WERI-Rb-1 (cell line): ENCODE results near the gene ACHE.

ENCODE experiments used
- DNase-seq: peaks from one replicate; pipeline ENCODE4 v3.0.0-alpha.2; 2020
- H3K27ac ChIP-seq: fragments of 250-450 bp; sonication (Bioruptor Pico); 2 replicates; pipeline ENCODE4 v1.5.1; 2020; ENCODE audit warnings: mild to moderate bottlenecking, moderate library complexity
- H3K27me3 ChIP-seq: fragments of 250-450 bp; sonication (Bioruptor Pico); 2 replicates; pipeline ENCODE4 v1.5.1; 2021; ENCODE audit warnings: mild to moderate bottlenecking, low read depth, moderate library complexity; ENCODE audit not compliant: insufficient read depth, severe bottlenecking
- H3K36me3 ChIP-seq: fragments of 250-450 bp; sonication (Bioruptor Pico); 2 replicates; pipeline ENCODE4 v1.5.1; 2020; ENCODE audit warnings: mild to moderate bottlenecking, moderate library complexity
- H3K4me3 ChIP-seq: 2 replicates; pipeline ENCODE4 v1.5.1; 2011; ENCODE audit warnings: low read depth, mild to moderate bottlenecking, control low read depth, low read length
- H3K9me3 ChIP-seq: fragments of 250-450 bp; sonication (Bioruptor Pico); 2 replicates; pipeline ENCODE4 v1.5.1; 2021; ENCODE audit warnings: mild to moderate bottlenecking, moderate library complexity; ENCODE audit not compliant: severe bottlenecking
- CTCF ChIP-seq: IDR thresholded peaks from 2 replicates; pipeline ENCODE4 v1.5.1; 2011; ENCODE audit warnings: low read depth, mild to moderate bottlenecking, control low read depth, inconsistent platforms, low read length

The ACHE gene

GRCh38 chr7:100885440-100886141 is 10.1 kb downstream of the ACHE start:
- TF ChIP-seq CTCF = no peak
- no peak for DNase-seq
- H3K9me3 ChIP-seq = no peaks in the 10 kb centered on the region
- H3K36me3 ChIP-seq = peaks cover 86% of the 10 kb centered on the region
- H3K4me3 ChIP-seq = no peak overlapping the region
- no peaks in the 10 kb centered on the region for H3K27me3 ChIP-seq
- H3K27ac ChIP-seq = no peak overlapping the region

GRCh38 chr7:100884736-100885439 is 10.8 kb downstream of the ACHE start:
- TF ChIP-seq CTCF = no peak
- Histone ChIP-seq H3K36me3 (peaks cover 91% of the 10 kb centered on the region), H3K27ac (no peak overlapping the region), H3K27me3 (no peaks in the 10 kb centered on the region), H3K4me3 (no peak overlapping the region), H3K9me3 (no peaks in the 10 kb centered on the region)
- DNase-seq = no peak

DNA sequence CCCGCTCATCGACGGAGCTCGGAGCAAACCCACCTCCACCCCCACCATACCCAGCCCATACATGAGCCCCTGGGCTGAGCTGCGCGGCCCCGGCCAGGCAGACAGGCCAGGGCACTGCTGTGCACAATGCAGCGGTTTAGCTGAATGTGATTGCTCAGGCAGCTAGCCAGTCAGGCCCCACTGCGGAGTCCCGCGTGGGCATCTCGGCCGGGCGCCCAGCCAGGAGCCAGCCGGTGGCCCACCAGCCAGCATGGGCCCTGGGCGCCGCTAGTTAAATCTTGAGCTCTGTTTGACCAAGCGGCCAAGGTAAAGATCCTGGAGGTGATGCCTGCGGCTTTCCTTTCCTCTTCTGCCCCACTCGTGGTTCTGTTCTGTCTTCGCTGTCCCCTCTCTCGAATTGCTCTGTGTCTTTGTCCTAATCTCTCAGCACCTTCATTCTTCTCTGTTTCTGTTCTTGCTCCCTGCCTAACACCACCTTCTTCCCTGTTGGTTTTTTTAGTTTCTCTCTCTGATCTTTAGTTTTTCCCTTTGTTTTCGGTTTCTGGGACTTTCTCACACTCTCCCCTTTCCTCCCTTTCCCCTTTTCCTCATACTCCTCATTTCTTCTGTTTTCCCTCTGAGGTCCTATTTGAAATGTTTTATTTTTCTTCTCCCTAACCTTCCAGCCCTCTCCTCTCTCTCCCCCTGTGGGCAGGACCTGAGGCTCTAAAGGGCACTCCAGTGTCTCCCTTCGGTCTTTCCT is 12.7 kb downstream of the ACHE start:
- Histone ChIP-seq H3K36me3 (peaks cover 92% of the 10 kb centered on the region), H3K4me3 (no peak overlapping the region), H3K9me3 (no peaks in the 10 kb centered on the region), H3K27ac (no peak overlapping the region), H3K27me3 (no peaks in the 10 kb centered on the region)
- no peak for TF ChIP-seq CTCF
- no peak for DNase-seq

GRCh38 chr7:100882201-100882600 is 13.5 kb downstream of the ACHE start:
- TF ChIP-seq CTCF = no peak
- no peaks in the 10 kb centered on the region for H3K27me3 ChIP-seq
- H3K4me3 ChIP-seq = no peak overlapping the region
- H3K36me3 ChIP-seq = peaks cover 92% of the 10 kb centered on the region
- DNase-seq = no peak
- no peak overlapping the region for H3K27ac ChIP-seq
- H3K9me3 ChIP-seq = no peaks in the 10 kb centered on the region

DNA sequence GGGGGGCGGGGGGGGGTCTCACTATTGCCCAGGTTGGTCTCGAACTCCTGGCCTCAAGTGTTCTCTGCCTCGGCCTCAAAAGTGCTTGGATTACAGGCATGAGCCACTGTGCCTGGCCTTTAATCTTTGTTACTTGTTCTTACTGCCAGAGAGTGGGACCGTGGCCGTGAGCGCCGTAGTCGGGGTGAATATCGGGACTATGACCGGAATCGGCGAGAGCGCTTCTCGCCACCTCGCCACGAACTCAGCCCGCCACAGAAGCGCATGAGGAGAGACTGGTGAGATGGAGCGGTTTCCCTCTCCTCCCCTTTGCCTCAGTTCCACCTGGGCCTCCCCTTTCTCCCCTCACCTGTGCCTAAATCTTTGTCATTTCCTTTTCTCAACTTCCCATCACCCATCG is 14.6 kb downstream of the ACHE start:
- H3K4me3 ChIP-seq = no peak overlapping the region
- H3K27me3 ChIP-seq = no peaks in the 10 kb centered on the region
- TF ChIP-seq CTCF = no peak
- DNase-seq = no peak
- H3K36me3 ChIP-seq = peaks cover 92% of the 10 kb centered on the region
- no peaks in the 10 kb centered on the region for H3K9me3 ChIP-seq
- no peak overlapping the region for H3K27ac ChIP-seq
